HEK293 (cell line): Measurements from ENCODE around the gene NPAS2.

Experiments
- ZNF645 ChIP-seq: fragments of 450-650 bp; formaldehyde crosslinking; IDR thresholded peaks from 2 replicates; pipeline ENCODE4; 2016; ENCODE audit warnings: missing biosample characterization, missing genetic modification characterization
- TF ChIP-seq, protein P1 (sequence below): fragments of 450-650 bp; formaldehyde crosslinking; IDR thresholded peaks from 2 replicates; pipeline ENCODE4 v1.5.1; 2016; ENCODE audit warnings: missing biosample characterization, missing genetic modification characterization

DNA sequence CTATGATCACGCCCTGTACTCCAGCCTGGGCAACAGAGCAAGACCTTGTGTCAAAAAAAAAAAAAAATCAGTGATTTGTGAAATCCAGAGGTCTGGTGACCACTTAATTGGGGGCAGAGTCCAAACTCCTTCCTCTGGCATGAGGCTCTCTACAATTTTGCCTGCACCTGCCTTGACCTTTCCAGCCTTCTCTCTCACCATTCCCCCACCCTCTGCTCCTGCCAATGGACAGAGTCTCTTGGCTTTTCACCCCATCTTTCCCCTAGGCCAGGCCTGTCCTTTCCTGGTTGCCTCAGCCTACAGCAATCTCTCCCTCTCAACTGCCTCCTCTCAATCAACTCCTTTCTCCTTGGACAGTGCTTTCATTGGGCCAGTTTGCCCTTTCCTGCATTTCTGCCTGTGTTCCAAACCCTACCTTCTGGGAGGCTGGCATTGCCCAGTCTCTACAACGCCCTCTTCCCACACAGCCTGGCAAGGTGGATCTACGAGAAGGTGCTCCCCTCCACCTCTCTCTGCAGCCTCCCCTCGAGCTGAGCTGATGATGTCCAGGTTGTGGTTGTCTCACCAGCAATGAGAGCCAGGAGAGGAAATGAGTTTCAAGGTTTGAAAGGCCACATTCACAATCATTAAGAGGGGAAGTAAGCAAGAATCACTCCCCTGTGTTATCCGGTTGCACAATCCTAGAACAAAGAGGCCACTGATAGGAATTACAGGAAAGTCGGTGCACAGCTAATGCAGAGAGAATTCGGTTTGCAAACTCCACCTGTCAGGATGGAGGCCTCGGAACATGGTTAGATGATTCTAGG lies 39.5 kb upstream of the NPAS2 start:
- no peak for TF ChIP-seq ZNF645 (tag by site-specific recombination)
- TF ChIP-seq, protein P1, sequence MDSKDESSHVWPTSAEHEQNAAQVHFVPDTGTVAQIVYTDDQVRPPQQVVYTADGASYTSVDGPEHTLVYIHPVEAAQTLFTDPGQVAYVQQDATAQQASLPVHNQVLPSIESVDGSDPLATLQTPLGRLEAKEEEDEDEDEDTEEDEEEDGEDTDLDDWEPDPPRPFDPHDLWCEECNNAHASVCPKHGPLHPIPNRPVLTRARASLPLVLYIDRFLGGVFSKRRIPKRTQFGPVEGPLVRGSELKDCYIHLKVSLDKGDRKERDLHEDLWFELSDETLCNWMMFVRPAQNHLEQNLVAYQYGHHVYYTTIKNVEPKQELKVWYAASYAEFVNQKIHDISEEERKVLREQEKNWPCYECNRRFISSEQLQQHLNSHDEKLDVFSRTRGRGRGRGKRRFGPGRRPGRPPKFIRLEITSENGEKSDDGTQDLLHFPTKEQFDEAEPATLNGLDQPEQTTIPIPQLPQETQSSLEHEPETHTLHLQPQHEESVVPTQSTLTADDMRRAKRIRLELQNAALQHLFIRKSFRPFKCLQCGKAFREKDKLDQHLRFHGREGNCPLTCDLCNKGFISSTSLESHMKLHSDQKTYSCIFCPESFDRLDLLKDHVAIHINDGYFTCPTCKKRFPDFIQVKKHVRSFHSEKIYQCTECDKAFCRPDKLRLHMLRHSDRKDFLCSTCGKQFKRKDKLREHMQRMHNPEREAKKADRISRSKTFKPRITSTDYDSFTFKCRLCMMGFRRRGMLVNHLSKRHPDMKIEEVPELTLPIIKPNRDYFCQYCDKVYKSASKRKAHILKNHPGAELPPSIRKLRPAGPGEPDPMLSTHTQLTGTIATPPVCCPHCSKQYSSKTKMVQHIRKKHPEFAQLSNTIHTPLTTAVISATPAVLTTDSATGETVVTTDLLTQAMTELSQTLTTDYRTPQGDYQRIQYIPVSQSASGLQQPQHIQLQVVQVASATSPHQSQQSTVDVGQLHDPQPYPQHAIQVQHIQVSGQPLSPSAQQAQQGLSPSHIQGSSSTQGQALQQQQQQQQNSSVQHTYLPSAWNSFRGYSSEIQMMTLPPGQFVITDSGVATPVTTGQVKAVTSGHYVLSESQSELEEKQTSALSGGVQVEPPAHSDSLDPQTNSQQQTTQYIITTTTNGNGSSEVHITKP (tag by site-specific recombination) = no peak
